GM21737 (cell line): ENCODE results near the gene NRXN3.

Experiments used
- ATAC-seq: cut with Tn5 transposase; IDR thresholded peaks from one replicate; pipeline ENCODE4 v1.9.1; 2021; ENCODE audit warnings: mild to moderate bottlenecking, moderate library complexity; ENCODE audit not compliant: unreplicated experiment

NRXN3 gene

DNA sequence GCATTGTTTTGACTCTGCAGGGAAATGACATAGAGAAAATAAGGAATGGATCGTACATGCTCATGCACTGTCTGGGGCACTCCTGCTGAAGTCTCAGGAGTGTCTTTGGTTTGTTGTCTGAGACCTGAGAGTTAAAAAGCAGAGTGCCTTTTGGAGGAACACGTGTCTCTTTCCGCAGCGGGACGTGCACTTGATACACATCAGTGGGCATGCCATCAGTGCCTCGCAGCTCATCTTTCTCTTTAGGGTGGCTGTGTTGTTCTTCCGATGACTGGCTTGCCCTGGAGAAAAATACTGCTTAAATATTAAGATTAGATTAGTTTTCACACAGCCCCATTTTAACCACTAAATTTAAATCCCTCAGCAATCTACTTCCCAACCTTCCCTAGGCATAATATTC, 1205.2 kb downstream of the NRXN3 start:
- no peak for ATAC-seq

DNA sequence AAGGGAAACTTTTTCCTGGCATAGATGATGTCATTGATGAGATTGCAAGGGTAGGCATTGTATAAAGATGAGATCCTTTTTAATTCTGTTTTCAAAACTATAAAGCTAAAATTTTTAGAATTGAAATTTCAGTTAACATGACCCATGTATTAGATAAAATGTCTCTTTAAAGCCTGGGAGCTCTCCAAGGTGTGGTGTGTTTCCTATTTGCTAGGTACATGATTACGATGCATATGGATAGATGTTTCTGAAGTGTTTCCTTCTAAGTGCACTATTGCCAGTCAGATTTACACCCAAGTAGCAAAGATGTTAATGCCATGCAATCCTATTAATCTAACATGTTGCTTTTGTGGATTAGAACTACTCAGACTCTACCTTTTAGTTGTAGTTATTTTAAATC, 1206.4 kb downstream of the NRXN3 start:
- ATAC-seq = no peak

DNA sequence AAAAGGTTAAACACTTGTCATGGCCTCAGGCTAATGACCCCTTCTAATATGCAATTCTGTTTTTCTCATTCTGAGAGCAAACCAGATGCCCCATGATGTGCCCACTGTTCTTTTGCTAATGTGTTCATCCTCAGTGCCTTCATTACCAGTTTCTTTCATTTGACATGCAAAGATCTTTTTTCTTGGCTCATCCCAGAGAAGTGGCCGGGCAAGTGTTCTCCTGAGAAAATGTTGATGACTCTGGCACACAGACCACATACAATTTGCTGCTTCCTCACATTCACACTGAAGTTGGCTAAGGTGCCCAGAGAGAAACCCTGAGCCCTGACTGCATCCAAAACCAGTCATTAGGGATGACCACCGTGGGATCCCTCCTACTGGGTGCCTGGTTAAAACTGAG, 1207.8 kb downstream of the NRXN3 start:
- no peak for ATAC-seq

DNA sequence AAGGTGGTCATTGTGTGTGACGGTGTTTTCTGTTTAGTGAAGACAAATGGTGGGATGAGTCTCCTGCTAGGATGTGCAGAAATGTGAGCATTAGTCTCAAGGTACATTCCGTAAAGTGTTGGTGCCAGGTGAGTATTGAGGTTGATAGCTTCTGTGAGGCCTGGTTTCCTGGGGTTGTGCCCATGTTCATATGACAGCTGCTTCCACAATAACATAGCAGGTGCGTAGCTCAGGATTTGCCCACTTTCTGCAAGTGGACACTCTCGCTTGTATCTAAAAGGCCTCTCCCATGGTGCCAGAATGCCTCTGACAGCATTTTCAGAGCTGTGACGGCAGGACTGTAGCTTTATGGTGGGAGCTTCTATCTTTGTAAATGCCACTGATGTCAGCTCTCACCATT, 1209.1 kb downstream of the NRXN3 start:
- no peak for ATAC-seq

DNA sequence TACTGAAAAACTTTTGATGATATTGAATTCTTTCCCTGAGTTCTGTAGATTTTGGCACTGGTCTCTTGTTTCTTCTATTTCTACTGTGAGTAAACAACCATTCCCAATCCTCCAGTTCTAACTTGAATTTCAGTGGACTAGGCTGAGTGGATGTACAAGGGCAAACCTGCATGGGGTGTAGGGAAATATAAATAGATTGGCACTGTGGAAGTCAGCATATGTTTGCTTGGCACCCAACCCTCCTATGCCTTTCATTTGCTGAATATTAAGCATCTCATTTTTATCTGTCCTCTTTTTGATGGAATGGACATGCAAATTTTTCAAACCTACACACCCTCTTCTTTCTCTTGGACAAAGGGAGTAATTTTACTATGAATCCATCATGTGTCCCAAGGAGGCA, 1212.9 kb downstream of the NRXN3 start:
- no peak for ATAC-seq

DNA sequence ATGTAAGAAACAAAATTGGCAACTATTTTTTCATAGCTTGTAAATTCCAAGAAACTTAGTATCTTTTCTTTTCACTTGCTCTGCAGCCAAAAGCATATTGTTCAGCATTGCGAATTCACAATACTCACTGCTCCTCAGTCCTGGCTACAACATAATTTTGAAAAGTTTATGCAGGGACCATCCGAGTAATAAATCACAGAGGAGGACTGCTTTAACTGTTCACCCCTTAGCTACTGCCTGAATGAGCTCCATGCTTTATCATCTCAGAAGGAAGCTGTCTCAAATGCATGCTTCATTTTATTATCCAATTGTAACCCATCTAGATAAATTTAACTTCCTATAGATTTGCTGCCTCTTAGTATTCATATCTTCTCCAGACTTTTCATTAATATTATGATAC, 1213.3 kb downstream of the NRXN3 start:
- no peak for ATAC-seq

DNA sequence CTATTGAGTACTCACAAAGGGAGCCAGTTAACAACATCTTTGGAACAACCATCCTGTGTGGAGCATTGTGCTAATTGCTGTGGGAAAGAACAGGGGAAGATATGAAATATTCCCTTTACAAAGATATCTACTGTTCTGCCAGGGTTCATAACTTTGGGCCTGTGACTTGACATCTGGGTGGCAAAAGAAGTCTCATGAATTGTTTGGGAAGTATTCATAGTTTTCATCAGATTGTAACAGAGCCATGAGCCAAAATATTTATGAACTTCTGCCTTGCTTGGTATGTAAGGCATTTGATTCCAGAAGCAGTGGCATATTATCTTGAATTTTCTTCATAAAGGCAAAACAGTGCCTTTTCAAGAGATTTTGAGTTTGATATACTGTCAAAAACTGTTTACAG, 1224.9 kb downstream of the NRXN3 start:
- no peak for ATAC-seq

DNA sequence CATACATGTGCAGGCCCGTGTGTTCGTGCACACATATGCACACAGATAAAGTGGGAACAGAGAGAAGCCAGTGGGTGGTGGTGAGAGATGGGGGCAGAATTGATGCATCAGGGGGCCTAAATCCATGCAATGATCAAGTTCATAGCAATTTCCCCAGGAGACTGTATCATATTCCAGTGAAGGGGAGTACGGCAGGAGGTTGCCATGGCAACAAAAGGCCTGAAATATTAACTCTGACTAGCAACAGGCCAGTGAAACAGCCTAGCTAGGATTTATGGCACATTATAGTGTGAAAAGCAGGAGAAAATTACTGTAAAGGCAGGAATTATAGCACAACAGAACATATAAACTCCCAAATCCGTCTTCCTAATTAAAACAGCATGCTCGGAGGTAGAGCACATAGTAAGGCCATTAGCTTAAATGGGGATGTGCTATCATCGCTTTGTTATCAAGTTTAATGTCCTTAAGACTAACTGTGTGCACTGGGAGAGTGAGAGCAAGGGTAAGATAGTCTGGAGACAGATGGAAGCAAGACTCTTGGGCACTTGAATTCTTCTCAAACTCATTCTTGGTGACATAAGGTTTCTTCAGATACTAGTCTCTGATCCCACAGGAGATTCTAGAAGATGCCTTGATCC, 1234.8 kb downstream of the NRXN3 start:
- no peak for ATAC-seq

DNA sequence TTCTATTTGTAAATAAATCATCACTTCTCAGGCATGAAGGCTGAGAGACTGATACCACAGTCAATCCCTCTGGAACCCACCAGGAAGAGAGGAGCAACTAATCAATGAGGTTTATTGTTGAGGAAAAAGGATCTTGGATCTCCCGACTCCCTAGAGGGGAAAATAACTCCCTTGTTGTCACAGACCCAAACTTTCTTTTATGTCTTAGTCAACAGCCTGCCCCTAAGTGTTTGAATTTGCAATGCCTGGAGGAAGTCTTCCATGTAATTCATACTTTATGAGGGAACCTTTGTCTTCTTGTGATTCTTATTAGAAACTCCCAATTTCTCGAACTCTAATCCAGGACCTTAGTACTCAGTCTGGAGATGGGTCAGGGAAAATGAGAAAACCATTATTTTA, 1235.3 kb downstream of the NRXN3 start:
- ATAC-seq = no peak

DNA sequence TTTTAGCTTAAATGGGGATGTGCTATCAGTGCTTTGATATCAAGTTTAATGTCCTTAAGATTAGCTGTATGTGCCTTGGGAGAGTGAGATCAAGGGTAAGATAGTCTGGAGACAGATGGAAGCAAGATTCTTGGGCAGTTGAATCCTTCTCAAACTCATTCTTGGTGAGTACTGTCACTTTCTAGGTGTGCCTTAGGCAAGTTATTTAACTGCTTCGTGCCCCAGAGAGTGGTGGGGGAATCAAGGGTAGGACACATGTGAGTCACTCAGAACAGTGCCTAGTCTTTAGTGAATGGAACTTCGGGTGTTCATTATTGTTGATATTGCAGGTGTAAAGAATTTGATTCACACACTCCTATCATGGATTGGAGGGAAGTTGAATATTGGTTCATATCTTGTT, 1237.4 kb downstream of the NRXN3 start:
- no peak for ATAC-seq

DNA sequence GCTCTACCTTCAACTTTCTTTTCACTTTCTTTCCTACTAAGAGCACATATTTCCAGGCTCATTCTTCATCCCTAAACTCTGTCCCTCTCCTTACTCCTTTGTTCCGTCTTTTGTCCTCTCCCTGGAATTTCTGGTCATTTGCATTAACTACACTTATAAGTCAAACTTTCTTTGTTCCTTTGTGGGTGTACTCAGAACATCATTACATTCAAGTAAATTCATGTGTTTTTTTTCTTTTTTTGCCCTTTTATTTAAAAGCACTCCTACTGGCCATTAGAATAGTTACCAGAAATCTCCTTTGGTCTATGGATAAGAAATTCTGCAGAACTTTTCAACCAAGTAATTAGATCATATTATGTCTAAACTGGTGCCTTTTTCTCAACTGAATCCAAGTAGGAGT, 1238.5 kb downstream of the NRXN3 start:
- no peak for ATAC-seq

DNA sequence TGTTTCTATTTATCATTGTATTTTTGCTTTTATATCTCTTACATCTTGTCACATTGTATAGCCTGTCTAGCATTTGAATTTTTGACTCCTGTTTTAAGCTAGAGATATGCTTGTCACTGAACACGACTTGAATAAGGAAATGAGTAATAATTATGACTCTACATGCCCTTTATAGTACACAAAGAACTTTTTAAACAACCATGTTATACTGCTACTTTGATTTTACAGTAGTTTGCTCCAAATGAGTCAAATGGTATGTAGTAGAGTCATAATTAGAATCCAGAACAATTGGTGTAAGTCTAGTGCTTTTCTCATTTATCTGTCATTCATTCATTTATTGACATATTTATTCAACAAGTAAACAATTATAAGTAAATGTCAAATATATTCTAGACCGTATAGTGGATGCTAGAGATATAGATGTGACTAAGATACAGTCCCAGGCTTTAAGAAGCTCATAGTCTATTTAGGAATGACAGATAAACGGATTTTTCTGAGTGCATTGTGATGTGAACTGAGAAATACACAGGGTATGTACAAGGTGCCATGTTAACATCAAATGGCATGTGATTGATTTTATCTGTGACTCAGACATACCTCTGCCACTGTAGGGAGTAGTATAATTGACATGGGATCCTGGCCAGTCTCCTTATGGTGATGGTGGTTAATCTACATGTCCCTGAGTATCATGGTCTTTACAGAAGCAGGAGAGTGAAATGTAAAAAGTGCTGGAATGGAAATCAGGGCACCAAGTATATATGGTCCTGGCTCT, 1241.4 kb downstream of the NRXN3 start:
- ATAC-seq = no peak

DNA sequence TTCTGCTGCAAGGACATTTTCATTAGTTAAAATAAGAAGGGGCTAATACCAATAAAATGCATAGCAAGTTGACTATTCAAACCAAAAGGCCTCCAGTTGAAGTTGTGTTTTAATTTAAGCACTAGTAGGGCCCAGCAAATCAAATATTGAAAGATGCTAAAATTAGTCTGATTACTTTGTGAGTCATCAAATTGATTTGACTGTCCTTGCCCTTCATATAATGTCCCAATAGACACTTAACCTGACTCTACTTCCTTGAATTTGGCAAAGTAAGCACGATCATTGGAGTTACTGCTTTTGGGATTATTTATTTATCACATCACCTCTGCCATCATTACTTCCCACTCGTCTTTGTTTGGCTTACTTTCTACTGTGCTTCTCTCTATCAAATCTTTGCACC, 1242.6 kb downstream of the NRXN3 start:
- ATAC-seq = no peak

DNA sequence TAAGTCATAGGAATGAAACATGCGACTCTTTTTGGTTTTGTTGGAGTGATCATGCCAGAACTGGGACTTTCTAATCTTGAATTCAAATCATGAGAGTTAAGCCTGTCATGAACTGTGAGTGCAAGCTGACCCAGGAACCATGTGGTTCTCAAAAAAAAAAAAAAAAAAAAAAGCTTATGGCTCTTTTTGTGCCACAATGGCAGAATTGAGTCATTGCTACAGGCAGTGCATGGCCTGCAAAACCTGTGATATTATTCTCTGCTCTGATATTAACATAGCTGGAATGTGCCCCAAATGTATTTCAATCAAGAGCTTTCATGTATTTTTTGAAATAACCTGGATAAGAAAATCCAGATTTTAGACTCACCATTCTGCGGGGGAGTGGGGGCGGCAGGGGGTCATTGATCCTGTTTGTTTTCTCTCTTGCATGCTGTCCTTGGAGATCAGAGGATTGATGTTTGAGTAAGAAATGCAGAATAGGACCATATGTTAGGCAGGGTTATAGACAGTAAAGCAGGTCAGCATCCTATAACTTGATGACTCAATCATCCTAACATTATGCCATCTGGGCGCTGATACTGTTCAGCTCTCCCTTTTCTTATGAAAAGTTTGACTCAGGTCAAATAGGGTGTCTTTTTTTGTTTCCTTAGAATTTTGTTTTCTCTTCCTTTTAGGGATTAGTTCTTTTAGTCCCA, 1243.7 kb downstream of the NRXN3 start:
- no peak for ATAC-seq

DNA sequence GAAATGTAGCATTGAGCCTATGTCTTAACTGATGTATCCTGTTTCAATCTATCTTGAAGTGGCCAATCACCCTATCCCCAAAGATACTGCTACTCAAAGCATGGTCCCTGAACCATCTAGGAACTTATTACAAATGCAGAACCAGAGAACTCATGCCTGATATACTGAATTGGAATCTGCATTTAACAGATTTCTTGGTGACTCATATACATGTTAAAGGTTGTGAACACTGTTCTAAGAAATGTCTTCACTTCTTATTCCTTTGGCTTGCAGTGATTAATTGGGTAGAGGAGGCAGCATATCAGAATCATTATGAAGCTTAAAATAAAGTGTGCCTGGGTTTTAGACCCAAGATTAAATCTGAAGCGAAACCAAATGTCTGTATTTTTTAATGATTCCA, 1245.6 kb downstream of the NRXN3 start:
- no peak for ATAC-seq

DNA sequence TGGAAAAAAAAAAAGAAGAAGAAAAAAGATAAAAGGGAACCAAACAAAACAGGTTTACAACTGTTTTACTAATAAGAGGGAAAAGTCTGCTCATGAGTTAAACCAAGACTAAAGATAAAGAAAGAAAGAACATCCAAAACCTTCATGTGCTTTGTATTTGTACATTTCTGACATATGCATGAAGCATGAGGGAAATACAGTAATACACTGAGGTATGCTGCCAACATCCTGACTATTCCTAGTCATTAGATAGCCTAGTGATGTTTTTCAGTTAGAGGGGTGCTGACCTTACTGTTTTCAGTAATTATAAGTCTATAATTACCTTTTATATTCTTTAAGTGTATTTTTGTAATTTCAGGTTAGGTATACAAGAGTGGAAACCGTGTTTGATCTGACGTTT, 1247.8 kb downstream of the NRXN3 start:
- no peak for ATAC-seq

DNA sequence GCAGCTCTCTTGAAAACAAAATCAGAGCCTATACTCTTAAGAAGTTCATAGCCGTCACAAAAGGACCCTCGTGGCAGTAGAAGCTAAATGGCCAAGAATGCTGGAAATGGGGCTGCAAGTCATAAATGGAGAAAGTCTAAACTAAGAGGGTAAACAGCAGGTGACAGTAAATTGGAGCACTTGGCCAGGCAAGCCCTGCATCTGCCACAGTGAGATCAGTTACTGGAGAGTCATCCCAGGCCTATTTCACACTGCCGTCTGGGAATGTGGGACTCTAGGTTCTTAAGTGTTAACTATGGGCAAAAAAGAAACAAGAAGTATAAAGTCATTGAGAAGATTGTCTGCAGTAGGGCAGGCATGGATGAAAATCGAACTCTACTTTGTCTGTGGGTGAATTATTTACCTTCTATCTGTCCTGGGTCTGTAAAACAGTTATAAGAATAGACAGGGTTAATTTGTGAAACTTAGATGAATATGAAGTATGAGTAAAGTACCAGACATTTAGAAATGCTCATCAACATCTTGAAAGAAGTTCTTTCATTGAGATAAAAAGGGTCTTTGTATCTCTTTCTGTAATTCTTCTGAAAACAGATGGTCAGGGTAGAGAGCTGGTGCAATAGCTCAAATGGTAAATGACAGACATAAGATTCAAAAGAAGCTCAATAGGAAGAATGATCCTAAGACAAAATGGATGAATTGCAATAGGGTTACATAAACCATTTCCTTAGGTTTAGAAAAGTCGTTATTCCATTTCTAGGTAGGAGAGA, 1248.7 kb downstream of the NRXN3 start:
- ATAC-seq = no peak

DNA sequence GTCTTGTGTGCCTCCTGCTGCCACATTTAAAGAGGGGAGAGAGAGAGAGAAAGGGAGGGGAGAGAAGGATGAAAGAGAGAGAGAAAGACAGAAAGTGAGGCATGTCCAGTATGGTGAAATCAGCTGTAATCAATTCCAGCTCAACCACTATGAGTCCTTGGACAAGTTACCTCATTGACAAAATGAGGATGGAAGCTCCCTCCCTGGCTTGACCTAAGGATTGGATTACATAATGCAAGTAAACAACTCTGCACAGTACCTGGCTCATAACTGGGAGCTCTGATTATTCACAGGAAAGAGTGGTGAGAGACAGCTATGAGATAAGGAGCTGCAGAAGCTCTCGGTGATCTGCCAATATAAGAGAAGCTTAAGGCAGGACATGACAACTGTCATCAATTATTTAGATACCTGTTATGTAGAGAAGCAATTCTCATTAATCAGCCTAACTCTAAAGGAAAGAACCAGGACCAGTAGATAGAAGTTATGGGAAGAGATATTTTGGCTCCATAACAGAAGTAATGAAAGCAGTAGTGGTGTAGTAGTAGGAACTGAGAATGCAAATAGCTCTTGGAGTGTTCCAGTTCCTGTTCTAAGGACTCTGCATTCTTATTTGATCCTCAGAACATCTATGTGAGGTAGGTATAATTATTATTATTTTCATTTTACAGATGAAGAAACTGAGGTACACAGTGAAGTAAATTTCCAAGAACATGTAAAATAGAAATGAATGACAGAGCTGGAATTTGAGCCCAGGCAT, 1249.6 kb downstream of the NRXN3 start:
- ATAC-seq = no peak

DNA sequence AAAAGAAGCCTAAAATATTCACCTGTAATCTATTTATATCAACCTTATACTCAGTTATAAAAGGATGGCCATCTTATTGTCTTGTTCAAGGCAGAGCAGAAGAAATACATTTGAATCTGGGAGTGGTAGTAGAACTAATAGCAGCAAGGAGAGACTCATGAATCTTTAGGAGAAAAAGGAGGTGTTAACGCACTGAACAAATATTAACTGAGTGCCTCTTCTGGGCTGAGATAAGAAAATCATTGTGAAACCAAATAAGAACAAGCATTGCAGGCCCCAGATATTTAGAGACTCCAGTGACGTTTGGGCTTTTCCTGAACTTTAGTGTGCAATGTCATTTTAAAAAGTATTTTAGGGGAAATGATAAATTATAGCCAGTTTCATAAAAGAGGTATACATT, 1250.6 kb downstream of the NRXN3 start:
- no peak for ATAC-seq

DNA sequence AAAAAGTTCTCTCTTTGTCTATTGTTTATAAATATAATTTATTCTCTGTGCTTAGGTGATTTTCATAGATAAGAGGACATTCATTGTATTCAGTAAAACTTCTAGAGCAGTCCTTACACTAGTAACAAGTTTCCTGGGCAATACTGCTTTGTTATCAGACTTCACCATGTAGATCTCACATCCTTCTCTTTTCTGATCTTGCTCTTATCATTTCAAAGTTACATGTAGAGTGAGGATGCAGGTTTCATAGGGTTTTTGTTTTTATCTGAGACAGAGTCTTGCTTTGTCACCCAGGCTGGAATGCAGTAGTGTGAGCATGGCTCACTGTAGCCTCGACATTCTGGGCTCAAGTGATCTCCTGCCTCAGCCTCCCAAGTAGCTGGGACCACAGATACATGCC, 1251.6 kb downstream of the NRXN3 start:
- ATAC-seq = no peak

DNA sequence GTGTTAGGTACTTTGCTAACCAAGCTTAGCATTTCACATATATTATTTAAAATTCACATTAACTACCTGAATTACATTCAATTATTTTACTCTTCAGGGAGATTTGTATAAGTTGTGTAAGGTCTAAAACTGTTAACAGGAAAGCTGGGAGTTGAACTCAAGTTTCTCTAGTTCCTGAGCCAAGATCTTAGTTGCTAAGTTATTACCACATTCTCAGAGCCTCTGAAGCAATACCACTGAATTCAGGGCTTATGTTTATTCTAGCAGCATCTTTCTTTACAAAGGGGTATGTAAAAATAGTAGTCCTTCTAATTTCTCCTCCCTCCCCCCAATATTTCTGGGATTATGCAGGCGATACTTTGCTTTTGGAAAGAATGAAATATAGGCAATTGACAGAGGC, 1254.3 kb downstream of the NRXN3 start:
- ATAC-seq = no peak
